ENCODE measurements around the gene PNLIPRP1.

The PNLIPRP1 gene

DNA sequence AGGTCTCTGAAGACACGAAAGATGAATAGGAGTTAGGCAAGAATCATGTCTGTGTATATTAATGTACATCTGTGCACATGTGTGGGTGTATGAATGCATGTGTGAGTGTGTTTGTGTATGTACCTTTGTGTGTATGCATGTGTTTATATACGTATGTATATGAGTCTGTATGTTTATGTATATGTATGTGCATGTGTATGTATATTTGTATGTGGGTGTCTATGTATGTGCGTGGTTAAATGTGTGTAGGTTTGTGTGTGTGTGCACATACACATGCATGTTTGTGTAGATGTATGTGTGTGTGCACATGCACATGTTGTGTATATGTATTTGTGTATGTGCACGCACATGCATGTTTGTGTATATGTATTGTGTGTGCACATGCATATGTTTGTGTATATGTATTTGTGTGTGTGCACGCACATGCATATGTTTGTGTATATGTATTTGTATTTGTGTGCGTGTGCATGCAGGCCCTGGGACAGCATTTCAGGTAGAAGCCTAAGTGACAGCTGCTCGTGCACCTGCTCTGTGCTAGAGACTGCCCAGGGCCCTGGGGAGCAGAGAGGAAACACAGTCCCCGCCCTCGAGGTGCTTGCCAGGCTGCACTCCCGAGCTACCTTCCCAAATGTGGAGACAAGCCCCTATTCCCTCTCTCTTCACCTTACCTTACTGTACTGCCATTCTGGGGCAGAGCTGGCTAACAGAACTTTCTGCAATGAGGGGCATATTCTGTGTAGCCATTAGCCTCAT, 12.1 kb downstream of the PNLIPRP1 start:
- DNase-seq = no peak

DNA sequence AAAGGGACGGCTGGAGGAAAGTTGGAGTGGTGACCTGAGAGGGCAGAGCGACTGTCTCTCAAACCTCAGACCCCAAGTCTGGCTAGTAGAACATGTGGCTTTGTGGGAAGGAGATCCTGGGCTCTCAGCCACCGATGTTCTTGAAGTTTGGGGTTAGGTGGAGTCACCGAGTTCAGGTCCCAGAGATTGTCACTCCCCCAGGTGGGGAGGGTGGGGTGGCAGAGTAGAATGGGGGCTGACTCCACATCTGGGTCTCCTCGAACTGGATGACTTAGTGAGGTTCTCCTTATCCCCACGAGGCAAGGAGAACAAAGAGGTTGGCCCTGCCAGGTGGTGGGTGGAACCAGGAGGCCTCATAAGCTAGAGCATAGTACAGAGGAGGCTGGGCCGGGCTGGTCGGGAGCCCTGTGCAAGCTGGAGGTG, 15.3 kb downstream of the PNLIPRP1 start:
- no peak for DNase-seq

DNA sequence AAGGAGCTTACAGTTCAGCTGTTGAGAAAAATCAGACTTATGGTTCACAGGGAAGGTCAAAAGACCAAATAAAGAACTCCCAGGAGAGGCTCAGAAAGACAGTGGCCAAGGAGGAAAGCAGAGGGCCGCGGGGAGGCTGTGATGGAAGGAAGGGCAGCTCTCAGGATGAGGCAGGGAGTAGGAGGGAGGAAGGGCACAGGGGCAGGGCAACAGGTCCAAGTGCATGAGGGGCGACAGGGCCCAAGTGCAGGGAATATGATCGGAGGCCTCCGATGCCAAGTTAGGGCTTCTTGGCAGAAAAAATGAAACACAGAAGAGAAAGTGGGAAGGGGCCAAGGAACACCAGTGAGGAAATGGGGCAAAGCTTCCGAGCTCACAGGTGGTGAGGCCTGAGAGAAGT, 16.6 kb downstream of the PNLIPRP1 start:
- DNase-seq = no peak

DNA sequence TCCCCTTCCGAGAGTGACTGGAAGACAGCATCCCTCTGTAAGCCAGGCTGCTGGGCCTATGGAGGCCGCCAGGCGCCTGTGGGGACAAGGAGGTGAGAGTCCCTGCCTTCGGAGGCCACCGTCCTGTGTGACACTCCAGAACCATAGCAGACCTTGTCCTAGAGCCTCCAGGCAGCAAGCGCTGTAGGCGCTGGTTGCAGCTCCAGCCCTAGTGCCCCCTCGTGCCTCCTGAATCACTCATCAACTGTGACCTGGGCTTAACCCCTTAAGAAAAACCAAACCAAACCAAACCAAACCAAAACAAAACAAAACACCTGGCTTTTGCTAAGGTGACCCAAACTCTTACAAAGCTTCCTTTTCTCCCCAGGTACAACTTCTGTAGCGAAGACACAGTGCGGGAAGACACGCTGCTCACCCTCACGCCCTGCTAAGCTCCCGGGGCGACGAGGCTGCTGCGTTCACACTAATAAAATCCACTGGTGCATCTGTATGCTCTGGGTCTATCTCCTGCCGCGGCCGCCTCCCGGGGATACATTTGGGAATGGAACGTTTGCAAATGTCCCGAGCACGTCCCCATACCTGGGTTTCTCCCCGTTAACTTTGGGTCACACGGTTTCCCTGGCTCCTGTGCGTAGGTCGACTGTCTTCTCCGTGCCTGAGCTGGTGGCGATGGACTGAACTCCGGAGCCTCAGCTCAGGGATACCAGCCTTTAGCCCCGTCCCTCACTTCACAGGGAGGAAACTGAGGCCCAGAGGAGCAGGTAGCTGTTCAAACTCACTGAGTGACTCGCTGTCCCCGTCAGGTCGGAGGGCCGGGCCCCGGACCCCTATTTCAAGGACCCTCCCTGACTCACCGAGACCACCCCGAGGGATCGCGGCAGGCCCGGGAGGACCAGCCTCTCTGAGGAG, 18.2 kb downstream of the PNLIPRP1 start:
- no peak for DNase-seq

DNA sequence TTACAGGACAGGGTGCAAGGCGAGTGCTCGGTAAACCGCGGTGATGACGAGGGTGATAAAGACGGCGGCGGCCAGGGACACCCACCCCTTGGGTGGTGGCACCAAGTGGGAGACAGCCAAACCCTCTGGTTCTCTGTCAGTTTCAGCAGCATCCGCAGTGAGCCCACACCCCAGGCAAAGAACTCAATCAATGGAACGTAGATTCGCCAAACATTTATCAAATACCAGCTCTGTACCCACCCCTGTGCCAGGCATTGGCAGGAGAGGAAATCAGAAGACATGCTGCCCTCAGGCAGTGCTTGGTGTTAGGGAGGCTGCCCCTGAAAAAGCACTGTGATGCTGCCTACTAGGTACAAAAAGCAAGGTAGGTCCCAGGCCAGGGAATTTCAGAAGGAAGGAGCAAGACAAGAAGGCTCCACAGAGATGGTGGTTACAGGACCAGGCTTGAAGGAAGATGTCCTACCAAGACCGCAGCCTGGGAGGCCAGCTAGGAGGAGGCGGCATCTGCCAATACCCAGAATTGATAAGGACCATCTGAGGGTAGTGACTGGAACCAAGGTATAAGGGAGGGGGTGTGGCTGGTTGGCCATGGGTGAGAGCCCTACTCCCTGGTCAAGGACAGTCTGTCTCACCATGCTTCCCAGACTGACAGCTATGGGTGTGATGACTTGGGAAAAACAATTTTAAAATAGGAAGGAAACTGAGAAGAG, 19.8 kb downstream of the PNLIPRP1 start:
- no peak for DNase-seq

DNA sequence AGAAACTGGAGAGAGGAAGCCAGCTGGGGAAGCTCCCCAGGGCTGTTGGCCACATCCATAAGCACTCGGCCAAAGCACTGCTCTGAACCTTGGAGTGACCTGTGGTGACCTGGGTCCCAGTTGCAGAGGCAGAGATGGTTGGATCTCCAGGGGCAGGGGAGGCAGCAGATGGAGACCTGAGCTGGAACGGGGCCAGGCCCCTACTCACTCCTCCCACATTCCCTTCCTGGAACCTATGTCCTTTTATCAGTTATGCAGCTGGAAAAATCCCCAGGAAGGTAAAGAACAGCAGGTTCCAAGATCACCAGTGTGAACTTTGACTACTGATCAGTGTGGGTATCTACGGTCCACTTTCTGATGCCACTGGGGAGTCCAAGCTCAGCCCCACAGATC, 20.4 kb downstream of the PNLIPRP1 start:
- no peak for DNase-seq

DNA sequence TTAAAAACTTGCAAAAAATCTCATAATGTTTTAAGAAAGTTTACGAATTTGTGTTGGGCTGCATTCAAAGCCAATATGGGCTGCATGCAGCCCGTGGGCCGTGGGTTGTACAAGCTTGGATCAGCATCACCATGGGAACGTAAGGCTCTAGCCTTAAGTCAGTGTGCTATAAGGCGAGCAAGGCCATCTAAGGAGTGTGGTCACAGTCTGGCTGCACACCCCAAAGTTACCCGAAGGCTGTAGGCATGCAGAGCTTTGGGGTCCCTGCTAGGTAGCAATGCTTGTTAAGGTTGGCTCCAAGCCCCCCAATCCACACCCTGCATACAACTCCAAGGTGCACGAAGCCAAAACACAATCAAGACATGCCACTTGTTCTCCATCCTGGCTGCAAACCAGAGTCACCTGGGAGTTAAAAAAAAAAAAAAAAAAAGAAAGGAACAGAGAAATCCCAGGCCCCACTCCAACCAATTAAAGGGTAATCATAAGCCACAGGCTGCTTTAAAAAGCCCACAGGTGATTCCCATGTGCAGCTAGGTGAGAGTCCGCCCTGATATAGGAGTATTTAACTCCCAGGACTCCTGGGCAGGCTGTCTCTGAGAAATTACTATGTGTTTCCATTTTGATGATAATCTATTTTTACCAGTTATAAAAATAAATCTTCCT, 21.5 kb downstream of the PNLIPRP1 start:
- no peak for DNase-seq

DNA sequence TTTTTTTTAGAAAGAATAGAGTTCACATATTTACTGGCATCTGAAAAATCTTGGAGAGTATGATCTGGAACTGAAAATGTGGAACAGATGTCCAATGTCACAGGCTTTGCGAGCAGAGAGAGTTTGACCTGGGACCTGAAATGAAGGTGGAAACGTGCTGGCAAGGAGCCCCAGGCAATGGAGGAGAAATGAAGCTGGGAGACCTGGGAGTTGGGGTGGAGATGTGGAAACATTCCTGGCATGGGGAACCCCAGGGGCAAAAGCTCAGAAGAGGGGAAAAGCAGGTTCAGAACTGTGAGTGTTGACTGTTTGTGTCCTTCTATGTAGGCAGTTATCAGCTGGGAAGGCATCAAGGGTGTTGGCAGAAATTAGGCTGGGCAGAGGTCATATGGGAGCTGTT, 22.7 kb downstream of the PNLIPRP1 start:
- no peak for DNase-seq

DNA sequence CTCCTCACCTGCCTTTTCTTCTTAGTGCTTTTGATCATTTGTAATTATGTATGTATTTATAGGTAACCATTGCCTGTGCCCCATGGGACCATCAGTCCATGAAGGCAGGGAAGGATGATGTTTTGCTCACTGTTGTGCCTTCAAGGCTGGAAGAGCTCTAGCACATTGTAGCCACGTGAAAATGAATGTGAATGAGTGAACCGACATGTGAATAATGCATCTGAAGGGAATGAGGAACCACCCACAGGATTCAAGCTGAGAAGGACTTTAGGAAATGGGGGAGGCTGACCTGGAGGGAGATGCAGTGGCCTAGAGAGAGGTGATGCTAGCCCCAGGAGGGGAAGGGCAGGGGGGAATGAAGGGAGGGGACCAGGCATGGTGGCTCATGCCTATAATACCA, 24.0 kb downstream of the PNLIPRP1 start:
- no peak for DNase-seq

DNA sequence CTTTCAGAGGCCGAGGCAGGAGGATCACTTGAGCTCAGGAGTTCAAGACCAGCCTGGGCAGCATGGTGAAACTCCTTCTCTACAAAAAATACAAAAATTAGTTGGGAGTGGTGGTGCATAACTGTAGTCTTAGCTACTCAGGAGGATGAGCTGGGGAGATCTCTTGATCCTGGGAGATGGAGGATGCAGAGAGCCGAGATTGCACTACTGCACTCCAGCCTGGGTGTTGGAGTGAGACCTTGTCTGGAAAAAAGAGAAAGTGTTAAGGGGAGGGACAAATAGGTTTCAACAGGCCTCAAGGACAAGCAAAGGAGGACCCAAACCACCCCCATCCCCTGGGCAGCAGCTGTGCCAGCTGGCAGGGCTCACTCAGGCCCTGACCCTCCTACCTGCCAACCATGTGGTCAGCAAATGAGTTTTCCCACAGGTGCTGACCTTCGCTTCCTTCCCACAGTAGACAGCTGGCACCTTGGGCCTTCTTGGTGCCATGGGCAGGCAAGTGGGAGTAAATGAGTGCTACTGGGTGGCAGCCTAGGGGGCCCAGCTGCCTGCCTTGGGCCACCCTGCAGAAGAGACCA, 24.5 kb downstream of the PNLIPRP1 start:
- no peak for DNase-seq

DNA sequence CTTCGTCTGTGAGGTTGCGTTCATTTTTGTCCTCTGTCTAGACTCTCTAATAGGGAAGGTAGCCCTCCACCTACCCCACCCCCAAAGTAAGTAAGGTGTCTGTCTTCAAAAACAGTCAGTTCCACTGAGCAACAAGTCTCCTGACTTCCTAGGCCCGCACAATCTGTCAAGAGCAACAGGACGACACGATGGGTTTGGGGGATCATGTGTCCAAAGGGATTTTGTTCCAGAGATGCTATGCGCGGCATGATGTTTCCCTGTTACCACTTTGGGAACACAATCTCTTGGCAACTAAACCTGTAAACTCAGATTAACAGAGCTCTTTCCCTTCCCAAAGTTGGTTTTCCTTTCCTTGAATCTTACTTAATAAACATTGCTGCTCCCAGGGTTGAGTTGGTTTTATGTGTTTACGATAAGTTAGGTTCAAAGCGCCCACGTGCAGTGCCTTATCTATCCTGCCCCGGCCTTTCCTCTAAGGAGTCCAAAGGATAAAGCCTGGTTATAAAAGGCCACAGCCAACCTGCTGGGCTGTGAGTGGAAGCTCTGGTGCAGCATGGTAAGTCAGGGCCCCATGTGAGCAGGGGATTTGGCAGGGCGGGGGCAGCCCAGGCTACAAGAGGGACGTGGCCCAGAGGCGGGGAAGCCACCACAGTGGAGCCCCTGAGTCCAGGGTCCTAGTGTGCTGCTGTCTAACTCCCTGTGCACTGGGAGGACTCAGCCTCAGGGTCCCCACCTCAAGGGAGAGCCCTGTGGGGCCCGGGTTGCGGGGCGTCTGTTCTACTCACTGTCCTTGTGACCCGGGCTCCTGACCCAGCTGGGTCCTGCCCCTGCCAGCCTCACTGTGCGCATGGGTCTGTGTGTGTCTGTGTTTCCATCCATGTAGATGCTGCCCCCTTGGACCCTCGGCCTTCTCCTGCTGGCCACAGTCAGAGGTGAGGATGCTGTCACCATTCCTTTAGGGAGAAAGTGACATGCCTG, 30.0 kb downstream of the PNLIPRP1 start, which contains the start of gene PNLIPRP2:
Gene PNLIPRP2 (plus strand): TSS at position 531 of the 978 bp plus-strand sequence.
- DNase-seq = no peak

DNA sequence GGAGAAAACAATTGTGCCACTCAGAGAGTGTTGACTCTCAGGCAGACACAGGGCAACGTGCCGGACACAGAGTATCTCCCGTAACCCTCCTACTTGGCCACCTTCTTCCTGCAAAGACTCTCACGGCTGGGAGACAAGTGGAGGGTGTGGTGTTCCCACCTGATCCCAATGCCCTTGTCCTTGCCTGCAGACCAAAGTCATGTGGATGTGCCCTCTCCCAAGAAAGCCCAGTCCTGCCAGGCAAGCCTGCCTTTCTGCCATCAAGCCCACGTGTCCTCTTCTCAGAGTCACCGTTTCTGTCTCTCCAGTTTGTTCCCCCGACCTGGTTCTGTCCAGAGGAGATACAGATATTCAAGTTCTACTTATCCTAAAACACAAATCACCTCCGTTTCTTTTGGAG, 30.7 kb downstream of the PNLIPRP1 start:
- DNase-seq = no peak

DNA sequence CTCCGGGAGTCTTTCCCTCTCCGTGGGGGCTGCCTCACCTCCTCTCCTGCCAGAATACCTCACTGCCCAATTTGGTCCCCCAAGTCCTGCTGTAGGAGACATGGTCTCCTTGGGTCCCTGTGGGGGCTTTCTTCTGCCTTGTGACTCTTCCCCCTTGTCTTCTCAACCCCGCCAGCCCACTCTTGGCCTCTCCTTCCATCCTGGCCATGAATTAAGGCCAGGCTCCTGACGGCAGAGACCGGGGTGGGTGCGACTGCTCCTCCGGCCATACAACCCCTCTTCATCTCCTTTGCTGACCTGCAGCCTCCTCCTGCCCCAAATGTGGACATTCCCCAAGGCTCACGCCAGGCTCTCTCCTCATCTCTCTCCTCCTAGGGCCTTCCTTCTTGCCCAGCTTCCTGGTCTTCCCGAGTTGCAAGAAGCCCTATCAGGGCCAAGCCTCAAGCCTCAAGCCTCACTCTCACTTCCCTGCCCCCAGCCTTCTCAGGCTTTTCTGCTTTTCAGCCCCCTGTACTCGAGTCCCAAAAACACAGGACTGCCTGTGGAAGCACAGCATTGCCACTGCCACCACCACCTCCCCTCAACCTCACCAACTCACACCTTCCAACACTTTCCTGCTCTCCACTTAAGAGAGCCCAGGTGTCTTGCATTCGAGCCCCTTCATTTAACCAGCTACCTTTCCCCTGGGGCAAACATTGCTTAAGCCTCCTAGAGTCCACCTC, 31.3 kb downstream of the PNLIPRP1 start:
- DNase-seq = no peak

DNA sequence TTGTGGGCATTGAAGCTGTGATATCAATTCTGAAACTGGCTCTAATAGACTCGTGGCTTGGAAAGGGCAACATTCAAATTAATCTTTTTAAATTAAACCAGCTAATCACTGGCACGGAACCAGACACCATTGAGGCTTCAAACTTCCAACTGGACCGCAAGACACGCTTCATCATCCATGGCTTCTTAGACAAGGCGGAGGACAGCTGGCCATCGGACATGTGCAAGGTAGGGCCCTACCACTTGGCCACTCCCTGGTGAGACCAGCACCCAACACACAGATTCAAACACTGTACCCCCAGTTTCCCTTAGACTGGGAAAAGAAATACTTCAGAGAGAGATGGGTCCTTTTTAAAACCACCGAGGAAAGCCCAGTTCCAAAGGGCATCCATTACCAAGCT, 35.1 kb downstream of the PNLIPRP1 start:
- no peak for DNase-seq

DNA sequence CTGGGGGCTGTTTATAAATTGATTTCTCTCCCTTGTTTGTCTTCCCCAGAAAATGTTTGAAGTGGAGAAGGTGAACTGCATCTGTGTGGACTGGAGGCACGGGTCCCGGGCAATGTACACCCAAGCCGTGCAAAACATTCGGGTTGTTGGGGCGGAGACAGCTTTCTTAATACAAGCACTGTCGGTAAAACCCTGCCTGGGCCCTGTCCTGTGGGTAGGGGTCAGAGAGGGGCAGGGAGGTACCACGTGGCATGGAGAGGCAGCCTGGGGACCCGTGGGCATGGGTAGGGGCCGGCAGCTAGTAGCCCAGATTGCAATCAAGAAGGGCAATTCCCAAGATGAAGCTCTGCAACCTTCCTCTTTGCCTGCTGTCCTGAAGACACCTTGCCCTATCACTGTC, 36.1 kb downstream of the PNLIPRP1 start:
- no peak for DNase-seq

DNA sequence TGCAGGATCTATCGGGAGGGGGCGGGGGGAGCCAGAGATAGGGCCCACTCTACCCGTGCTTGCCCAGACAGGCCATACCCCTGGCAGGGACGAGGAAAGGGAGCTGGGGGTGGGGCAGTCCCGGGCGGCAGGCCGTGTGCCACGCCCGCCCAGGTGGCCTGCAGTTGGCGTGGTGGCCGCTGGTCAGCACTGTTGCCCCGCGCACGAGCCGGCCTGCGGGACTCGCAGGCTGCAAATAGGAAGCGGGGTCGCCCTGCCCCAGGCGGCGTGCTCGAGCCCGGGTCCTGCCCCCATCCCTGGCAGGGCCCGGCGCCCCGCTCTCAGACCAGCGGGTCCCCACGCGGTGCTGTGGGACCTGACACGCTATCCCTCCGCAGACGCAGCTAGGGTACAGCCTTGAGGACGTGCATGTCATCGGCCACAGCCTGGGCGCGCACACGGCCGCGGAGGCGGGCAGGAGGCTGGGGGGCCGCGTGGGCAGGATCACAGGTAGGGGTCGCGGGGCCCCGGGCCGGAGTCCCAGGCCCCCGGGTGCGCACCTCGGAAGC, 36.7 kb downstream of the PNLIPRP1 start:
- peak in 2 of 14 donors; percentile 6 for DNase-seq

DNA sequence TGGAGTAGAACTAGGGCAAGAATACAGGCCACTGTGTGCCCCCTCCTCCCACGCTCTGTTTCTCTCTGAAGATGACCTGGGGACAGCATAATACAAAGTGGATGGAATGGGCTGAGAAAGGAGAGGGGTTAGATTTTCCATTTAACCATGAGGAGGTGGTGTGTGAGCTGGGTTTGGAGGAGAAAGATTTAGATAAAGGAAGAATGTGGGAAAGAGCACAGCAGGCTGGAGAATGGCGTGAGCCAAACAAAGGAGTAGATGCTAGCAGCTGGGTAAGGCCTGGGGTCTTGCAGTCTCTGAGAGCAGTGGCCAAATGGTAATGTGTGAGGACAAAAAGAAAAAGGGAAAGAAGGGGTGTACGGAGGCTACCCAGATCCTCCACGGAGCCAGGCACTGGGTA, 38.6 kb downstream of the PNLIPRP1 start:
- DNase-seq = no peak

DNA sequence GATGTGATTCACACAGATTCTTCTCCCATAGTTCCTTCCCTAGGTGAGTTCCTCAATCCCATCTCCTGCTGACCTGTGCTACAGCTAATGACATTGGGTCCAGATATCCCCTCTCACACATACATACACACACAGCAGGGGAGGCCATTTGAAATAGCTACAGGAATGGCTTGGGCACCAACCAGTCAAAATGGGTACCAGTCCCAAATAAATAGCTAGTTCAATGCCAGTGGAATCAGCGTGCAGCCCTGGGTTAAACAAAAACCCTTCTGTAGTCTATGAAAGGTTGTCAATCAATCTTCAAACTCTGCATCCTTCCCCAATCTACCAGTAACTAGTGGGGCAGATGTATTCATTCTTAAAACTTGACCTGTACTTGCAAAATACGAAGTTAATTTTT, 39.3 kb downstream of the PNLIPRP1 start:
- no peak for DNase-seq

DNA sequence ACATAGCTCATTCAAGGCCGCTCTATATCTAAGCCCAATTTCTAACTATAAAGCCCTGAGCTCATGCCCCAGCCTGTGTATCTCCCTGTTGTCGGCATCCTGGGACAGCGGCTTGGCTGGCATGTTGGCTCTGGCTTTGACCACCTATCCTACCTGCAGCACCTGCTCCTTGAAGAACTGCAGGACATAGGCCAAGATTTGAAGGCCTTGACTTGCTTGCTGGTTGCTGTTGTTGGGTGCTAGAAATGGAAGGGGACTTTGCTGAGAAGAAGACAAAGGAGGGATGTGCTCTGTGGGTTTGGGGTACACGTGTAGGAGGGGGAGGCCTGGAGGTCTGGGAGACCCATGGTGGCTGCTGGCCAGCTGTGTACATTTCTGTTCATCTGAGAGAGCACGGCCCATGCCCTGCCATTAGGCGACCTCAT, 41.1 kb downstream of the PNLIPRP1 start:
- DNase-seq = no peak

Data from C1 segment of cervical spinal cord (tissue), 14 donors.